Fibroblast of mammary gland (primary cell): Measurements from ENCODE around the gene NOX5.

ENCODE experiments used
- DNase-seq: peaks from one replicate; pipeline ENCODE4 v3.0.0-alpha.2; 2010; ENCODE audit warnings: low read depth
- H3K4me3 ChIP-seq: 2 replicates; pipeline ENCODE4 v1.5.1; 2011; ENCODE audit warnings: low read depth, mild to moderate bottlenecking, low read length, moderate library complexity; ENCODE audit not compliant: control insufficient read depth
- CTCF ChIP-seq: conservative IDR thresholded peaks from 2 replicates; pipeline ENCODE4 v1.5.1; 2011; ENCODE audit warnings: low read depth, low read length, inconsistent platforms; ENCODE audit not compliant: control insufficient read depth, insufficient read depth

The NOX5 gene

GRCh38 chr15:68997050-68997449 lies 17.4 kb upstream of the NOX5 start:
- no peak for TF ChIP-seq CTCF
- no peak for DNase-seq

GRCh38 chr15:68997930-68998777 lies 16.3 kb upstream of the NOX5 start:
- DNase-seq, result no peak
- no peak for TF ChIP-seq CTCF
- no peak overlapping the region for H3K4me3 ChIP-seq

More at GRCh38 chr15:68997050-68997449, 17.4 kb upstream of the NOX5 start:
- H3K4me3 ChIP-seq, result no peak overlapping the region

- no peak for DNase-seq
- TF ChIP-seq CTCF, result no peak
- no peak overlapping the region for H3K4me3 ChIP-seq
Measured at GRCh38 chr15:68999091-68999490, 15.4 kb upstream of the NOX5 start.

GRCh38 chr15:69000091-69000490 lies 14.4 kb upstream of the NOX5 start:
- DNase-seq, result no peak
- TF ChIP-seq CTCF, result no peak
- no peak overlapping the region for H3K4me3 ChIP-seq

- TF ChIP-seq CTCF, result no peak
- no peak overlapping the region for H3K4me3 ChIP-seq
- no peak for DNase-seq
Measured at GRCh38 chr15:69000725-69001503, 13.6 kb upstream of the NOX5 start.

- no peak for DNase-seq
- no peak overlapping the region for H3K4me3 ChIP-seq
- no peak for TF ChIP-seq CTCF
Measured at GRCh38 chr15:69002783-69003182, 11.7 kb upstream of the NOX5 start.
